HG02852 (cell line): ENCODE measurements around the gene IFNLR1.

Experiments used
- ATAC-seq: cut with Tn5 transposase; IDR thresholded peaks from one replicate; pipeline ENCODE4 v1.9.1; 2021; ENCODE audit warnings: mild to moderate bottlenecking, moderate library complexity; ENCODE audit not compliant: unreplicated experiment

Gene IFNLR1

DNA sequence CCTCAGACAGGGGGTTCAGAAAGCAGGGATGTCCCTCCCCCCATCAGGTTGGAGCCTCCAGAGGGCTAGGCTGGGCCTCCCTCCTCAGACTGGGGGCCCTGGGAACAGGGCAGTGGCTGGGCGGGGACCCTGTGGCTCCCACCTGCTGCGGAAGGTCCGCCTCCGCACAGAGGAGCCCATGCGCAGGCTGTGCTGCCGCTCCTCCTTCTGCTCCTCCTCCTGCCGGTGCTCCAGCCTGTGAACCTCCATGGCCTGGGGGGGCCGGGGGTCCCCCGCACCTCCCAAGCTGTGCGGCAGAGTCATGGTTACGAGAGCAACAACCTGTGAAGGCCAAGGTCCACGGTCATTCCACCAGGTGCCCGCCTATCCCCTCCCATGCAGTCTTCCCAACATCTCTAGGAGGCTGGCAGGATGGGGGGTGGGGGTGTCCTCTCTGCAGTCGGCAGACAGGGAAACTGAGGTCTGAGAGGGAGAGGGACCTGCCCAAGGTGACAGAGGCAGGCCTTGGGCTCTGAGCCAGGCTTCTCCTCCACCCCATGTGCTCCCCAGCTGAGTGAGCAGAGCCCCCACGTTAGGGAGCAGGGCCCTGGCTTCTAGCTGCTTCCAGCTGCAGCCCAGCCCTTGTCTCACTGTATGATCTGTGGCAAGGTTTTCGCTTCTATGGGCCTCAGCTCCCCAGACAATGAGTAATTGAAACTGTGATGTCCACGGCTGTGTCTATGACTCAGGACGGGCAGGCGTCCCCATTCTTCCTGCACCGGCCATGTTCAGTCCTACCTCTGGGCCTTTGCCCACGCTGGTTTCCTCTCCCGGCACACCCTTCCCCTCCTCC is 78.5 kb downstream of the IFNLR1 start:
- no peak for ATAC-seq

DNA sequence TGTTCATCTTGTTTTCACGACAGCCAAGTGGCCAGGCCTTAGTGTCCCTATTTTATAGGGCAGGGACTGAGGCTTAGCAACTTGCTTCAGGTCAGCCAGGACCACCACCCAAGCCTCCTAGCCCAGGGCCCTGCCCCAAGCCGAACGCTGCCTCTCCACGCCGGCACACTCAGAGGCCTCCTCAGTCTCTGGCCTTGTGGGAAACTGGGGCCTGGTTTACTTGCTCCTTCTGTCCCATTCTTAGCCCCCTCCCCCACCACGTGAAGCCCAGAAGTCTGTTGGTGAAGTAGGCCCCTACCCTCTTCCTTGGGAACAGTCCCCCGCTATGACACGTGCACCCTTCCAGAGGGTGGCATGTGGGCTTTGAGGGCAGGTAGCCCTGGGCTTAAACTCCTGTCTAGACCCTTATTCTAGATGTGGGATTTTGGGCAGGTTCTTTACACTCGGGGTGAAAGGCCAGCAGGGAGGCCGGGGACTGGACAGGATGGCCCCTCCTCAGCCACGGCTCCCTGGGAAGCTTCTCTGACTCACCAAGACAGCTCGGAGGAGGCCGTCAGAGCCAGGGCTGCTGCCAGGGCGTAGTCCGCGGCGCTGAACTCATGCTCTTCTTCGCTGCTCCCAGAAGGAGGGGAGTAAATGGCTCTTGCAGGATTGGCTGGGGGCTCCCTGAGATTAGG is 79.5 kb downstream of the IFNLR1 start:
- ATAC-seq = no peak

DNA sequence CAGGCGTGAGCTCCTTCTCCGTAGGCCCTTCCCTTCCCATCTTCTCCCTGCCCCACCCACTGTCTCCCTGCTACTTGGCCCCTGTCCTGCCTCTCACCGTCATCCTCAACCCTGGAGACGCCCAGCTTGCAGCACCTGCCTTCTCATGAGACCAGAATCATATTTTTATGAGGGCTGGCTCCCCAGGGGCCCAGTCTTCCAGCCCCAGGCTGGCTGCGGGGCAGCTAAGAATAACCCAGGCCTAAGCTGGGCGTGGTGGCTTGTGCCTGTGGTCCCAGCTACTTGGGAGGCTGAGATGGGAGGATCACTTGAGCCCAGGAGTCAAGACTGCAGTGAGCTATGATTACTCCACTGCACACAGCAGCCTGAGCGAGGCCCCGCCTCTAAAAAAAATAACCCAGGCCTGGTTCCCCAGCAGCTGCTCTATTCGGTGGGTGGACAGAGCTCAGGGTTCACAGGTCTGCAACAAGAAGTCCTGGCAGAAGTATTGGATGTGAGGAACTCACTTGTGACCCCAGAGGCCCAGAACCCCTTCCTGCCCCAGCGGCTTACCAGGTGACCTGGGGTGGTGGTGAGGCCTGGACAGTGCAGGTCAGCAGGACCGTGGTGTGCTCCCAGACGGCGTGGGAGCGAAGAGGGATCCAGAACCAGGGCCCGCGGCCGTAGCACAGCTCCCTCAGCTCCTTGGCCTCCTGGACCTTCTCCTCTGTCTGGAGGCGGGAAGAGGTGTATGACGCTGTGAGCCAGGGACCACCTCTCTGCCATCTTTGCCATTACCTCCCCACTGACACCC is 81.5 kb downstream of the IFNLR1 start:
- no peak for ATAC-seq

DNA sequence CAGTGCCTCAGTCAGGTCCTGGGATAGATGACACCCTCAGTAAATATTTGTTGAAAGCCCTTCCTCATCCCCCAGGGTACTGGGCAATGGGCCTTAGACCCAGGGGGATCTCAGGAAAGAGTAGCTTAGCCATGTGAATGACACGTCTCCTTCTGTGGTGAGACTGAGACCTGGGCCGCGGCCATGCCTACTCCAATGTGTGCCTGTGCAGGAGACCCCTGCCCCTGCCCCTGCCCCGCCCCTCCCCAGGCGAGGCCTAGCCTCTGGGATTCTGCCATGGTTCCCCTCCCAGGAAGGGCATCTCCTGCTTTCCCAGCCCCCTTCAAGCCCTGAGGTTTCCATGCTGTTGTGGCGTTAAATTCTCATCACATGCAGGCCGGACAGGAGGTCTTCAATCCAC is 82.2 kb downstream of the IFNLR1 start:
- ATAC-seq = no peak
